SK-N-SH treated with all-trans-retinoic acid at 6 μM for 48 hours (cell line): ENCODE results near the gene AMPD3.

Experiments used
- ATAC-seq: fragments of 200-7000 bp; cut with Tn5 transposase; 3 replicates; pipeline ENCODE4 v1.9.1; 2020; ENCODE audit warnings: mild to moderate bottlenecking, moderate library complexity
- ARNTL ChIP-seq: fragments of 450-650 bp; formaldehyde crosslinking; IDR thresholded peaks from 2 replicates; pipeline ENCODE4 v1.5.0; 2020; ENCODE audit warnings: low read depth, mild to moderate bottlenecking, moderate library complexity, borderline replicate concordance
- BACH2 ChIP-seq: fragments of 250-450 bp; sonication (Bioruptor Pico); IDR thresholded peaks from 2 replicates; pipeline ENCODE4 v1.9.0; 2021; ENCODE audit warnings: mild to moderate bottlenecking, borderline replicate concordance
- CREB5 ChIP-seq: fragments of 250-450 bp; sonication (Bioruptor Pico); IDR thresholded peaks from 2 replicates; pipeline ENCODE4 v1.5.1; 2020; ENCODE audit warnings: low read depth, mild to moderate bottlenecking, moderate library complexity
- CSDC2 ChIP-seq: fragments of 250-450 bp; sonication (Bioruptor Pico); IDR thresholded peaks from 2 replicates; pipeline ENCODE4 v1.5.0; 2020; ENCODE audit warnings: mild to moderate bottlenecking, moderate library complexity
- CSRNP3 ChIP-seq: fragments of 250-450 bp; sonication (Bioruptor Pico); IDR thresholded peaks from 2 replicates; pipeline ENCODE4 v1.5.1; 2021; ENCODE audit warnings: mild to moderate bottlenecking, moderate library complexity
- ESRRG ChIP-seq: fragments of 250-450 bp; sonication (Bioruptor Pico); IDR thresholded peaks from 2 replicates; pipeline ENCODE4 v1.6.1; 2021; ENCODE audit warnings: mild to moderate bottlenecking
- GLIS3 ChIP-seq: fragments of 250-450 bp; sonication (Bioruptor Pico); IDR thresholded peaks from 2 replicates; pipeline ENCODE4 v1.5.0; 2020; ENCODE audit warnings: mild to moderate bottlenecking, moderate library complexity
- OSR1 ChIP-seq: fragments of 250-450 bp; sonication (Bioruptor Pico); IDR thresholded peaks from 2 replicates; pipeline ENCODE4 v1.8.0; 2022; ENCODE audit warnings: moderate library complexity, mild to moderate bottlenecking, inconsistent platforms
- PATZ1 ChIP-seq: fragments of 250-450 bp; sonication (Bioruptor Pico); IDR thresholded peaks from 2 replicates; pipeline ENCODE4 v1.8.0; 2020; ENCODE audit warnings: mild to moderate bottlenecking, moderate library complexity, borderline replicate concordance
- POU6F1 ChIP-seq: fragments of 250-450 bp; sonication (Bioruptor Pico); IDR thresholded peaks from 2 replicates; pipeline ENCODE4 v1.8.0; 2021; ENCODE audit warnings: low read depth, mild to moderate bottlenecking, moderate library complexity, borderline replicate concordance
- PPARA ChIP-seq: fragments of 250-450 bp; sonication (Bioruptor Pico); IDR thresholded peaks from 2 replicates; pipeline ENCODE4 v1.5.0; 2020; ENCODE audit warnings: mild to moderate bottlenecking, borderline replicate concordance
- RARB ChIP-seq: fragments of 250-450 bp; sonication (Bioruptor Pico); IDR thresholded peaks from 2 replicates; pipeline ENCODE4 v1.8.0; 2021; ENCODE audit warnings: mild to moderate bottlenecking, moderate library complexity
- SNAI2 ChIP-seq: fragments of 250-450 bp; sonication (Bioruptor Pico); IDR thresholded peaks from 2 replicates; pipeline ENCODE4 v1.5.0; 2020; ENCODE audit warnings: mild to moderate bottlenecking, moderate library complexity
- TCF4 ChIP-seq: fragments of 250-450 bp; sonication (Bioruptor Pico); IDR thresholded peaks from 2 replicates; pipeline ENCODE4 v1.8.0; 2021; ENCODE audit warnings: mild to moderate bottlenecking, moderate library complexity, borderline replicate concordance
- TOX ChIP-seq: fragments of 250-450 bp; sonication (Bioruptor Pico); IDR thresholded peaks from 2 replicates; pipeline ENCODE4 v1.8.0; 2021; ENCODE audit warnings: mild to moderate bottlenecking, moderate library complexity, borderline replicate concordance
- ZC3H10 ChIP-seq: fragments of 250-450 bp; sonication (Bioruptor Pico); IDR thresholded peaks from 2 replicates; pipeline ENCODE4 v1.5.1; 2021; ENCODE audit warnings: mild to moderate bottlenecking, moderate library complexity
- ZFP3 ChIP-seq: fragments of 250-450 bp; sonication (Bioruptor Pico); IDR thresholded peaks from 2 replicates; pipeline ENCODE4 v1.5.0; 2020; ENCODE audit warnings: mild to moderate bottlenecking, moderate library complexity
- ZFP30 ChIP-seq: fragments of 450-650 bp; formaldehyde crosslinking; IDR thresholded peaks from 2 replicates; pipeline ENCODE4 v1.5.0; 2022; ENCODE audit warnings: mild to moderate bottlenecking, moderate library complexity
- ZNF565 ChIP-seq: fragments of 450-650 bp; formaldehyde crosslinking; conservative IDR thresholded peaks from 2 replicates; pipeline ENCODE4 v1.5.0; 2020; ENCODE audit warnings: low read depth, mild to moderate bottlenecking, moderate library complexity
- ZNF70 ChIP-seq: fragments of 450-650 bp; formaldehyde crosslinking; IDR thresholded peaks from 2 replicates; pipeline ENCODE4 v1.5.0; 2020; ENCODE audit warnings: mild to moderate bottlenecking, moderate library complexity
- ZNF8 ChIP-seq: fragments of 450-650 bp; formaldehyde crosslinking; IDR thresholded peaks from 2 replicates; pipeline ENCODE4 v1.5.0; 2020; ENCODE audit warnings: mild to moderate bottlenecking, moderate library complexity

AMPD3 gene

GRCh38 chr11:10438458-10438857 is 16.6 kb upstream of the AMPD3 start:
- no peak for ATAC-seq

GRCh38 chr11:10439351-10439750 is 15.7 kb upstream of the AMPD3 start:
- no peak for ATAC-seq
- TF ChIP-seq SNAI2 (no peak), TOX (CRISPR knock-in tag) (no peak), ZNF565 (no peak), CSDC2 (no peak), RARB (CRISPR knock-in tag) (no peak), PATZ1 (CRISPR knock-in tag) (no peak), CSRNP3 (CRISPR knock-in tag) (no peak), ZC3H10 (no peak), POU6F1 (CRISPR knock-in tag) (no peak), ARNTL (no peak), CREB5 (no peak), ZFP30 (no peak), ZFP3 (no peak), ZNF8 (no peak)

More at GRCh38 chr11:10438458-10438857, 16.6 kb upstream of the AMPD3 start:
- TF ChIP-seq POU6F1 (CRISPR knock-in tag) (no peak), RARB (CRISPR knock-in tag) (no peak), ZNF70 (CRISPR knock-in tag) (no peak), OSR1 (CRISPR knock-in tag) (no peak), BACH2 (CRISPR knock-in tag) (no peak), GLIS3 (no peak), CSDC2 (no peak), CSRNP3 (CRISPR knock-in tag) (no peak), CREB5 (no peak), ESRRG (CRISPR knock-in tag) (no peak)

GRCh38 chr11:10439924-10440323 is 15.1 kb upstream of the AMPD3 start:
- TF ChIP-seq SNAI2 = no peak
- TF ChIP-seq ESRRG (CRISPR knock-in tag) = no peak
- no peak for TF ChIP-seq OSR1 (CRISPR knock-in tag)
- TF ChIP-seq POU6F1 (CRISPR knock-in tag) = no peak
- TF ChIP-seq BACH2 (CRISPR knock-in tag) = no peak
- no peak for TF ChIP-seq CREB5
- no peak for TF ChIP-seq ZC3H10
- no peak for TF ChIP-seq ZNF565
- no peak for TF ChIP-seq ARNTL
- no peak for TF ChIP-seq ZFP30
- no peak for TF ChIP-seq PPARA (CRISPR knock-in tag)
- no peak for TF ChIP-seq TCF4 (CRISPR knock-in tag)
- TF ChIP-seq ZNF70 (CRISPR knock-in tag) = no peak
- no peak for TF ChIP-seq GLIS3
- TF ChIP-seq PATZ1 (CRISPR knock-in tag) = no peak
- no peak for TF ChIP-seq ZFP3
- no peak for ATAC-seq
